Hematopoietic multipotent progenitor cell treated with erythropoietin and hydrocortisone succinate and interleukin-3 and kit ligand, for 15 days (in vitro differentiated cells): ENCODE data around the gene ENTREP1.
"Not testable (repeated sequence)": the region's sequence is repeated elsewhere in the genome, so short reads cannot be mapped to it uniquely, and the experiment has no call there.

Experiments
- DNase-seq: peaks from one replicate; pipeline ENCODE4 v3.0.0-alpha.2; 2015; ENCODE audit warnings: low spot score

The ENTREP1 gene

GRCh38 chr9:69411246-69411645 lies 86.2 kb downstream of the ENTREP1 start:
- no peak for DNase-seq

GRCh38 chr9:69411931-69412740 lies 87.1 kb downstream of the ENTREP1 start:
- no peak for DNase-seq

GRCh38 chr9:69412741-69413150 lies 87.7 kb downstream of the ENTREP1 start:
- DNase-seq: no peak

- DNase-seq: no peak
These were observed 95.7 kb downstream of the ENTREP1 start for GRCh38 chr9:69420611-69421270.

GRCh38 chr9:69421908-69422801 lies 97.1 kb downstream of the ENTREP1 start:
- DNase-seq: peak; percentile 75

GRCh38 chr9:69425136-69425801 lies 100.3 kb downstream of the ENTREP1 start:
- peak; percentile 42 for DNase-seq

- no peak for DNase-seq
These were observed 102.3 kb downstream of the ENTREP1 start for GRCh38 chr9:69427286-69427685.

- no peak for DNase-seq
These were observed 103.2 kb downstream of the ENTREP1 start for GRCh38 chr9:69428017-69428785.

GRCh38 chr9:69429281-69429680 lies 104.3 kb downstream of the ENTREP1 start:
- no peak for DNase-seq

- DNase-seq: no peak
These were observed 105.2 kb downstream of the ENTREP1 start for GRCh38 chr9:69430206-69430605.

- DNase-seq: no peak
These were observed 106.2 kb downstream of the ENTREP1 start for GRCh38 chr9:69431203-69431602.

GRCh38 chr9:69431777-69432176 lies 106.8 kb downstream of the ENTREP1 start:
- DNase-seq: no peak

- no peak for DNase-seq
These were observed 107.6 kb downstream of the ENTREP1 start for GRCh38 chr9:69432623-69433022.

- no peak for DNase-seq
These were observed 108.4 kb downstream of the ENTREP1 start for GRCh38 chr9:69433392-69433791.

GRCh38 chr9:69433968-69434367 lies 109.0 kb downstream of the ENTREP1 start:
- no peak for DNase-seq

- not testable (repeated sequence) for DNase-seq
These were observed 114.6 kb downstream of the ENTREP1 start for GRCh38 chr9:69439654-69440053.

- not testable (repeated sequence) for DNase-seq
These were observed 115.4 kb downstream of the ENTREP1 start for GRCh38 chr9:69440254-69440955.
